WTC11 (cell line): Measurements from ENCODE around the gene PCSK7.

Source experiments
- CDX4 ChIP-seq: fragments of 250-450 bp; sonication (Bioruptor Pico); IDR thresholded peaks from 2 replicates; pipeline ENCODE4 v1.9.0; 2021; ENCODE audit warnings: moderate library complexity, mild to moderate bottlenecking, inconsistent platforms, borderline replicate concordance
- CTCF ChIP-seq: fragments of 200-600 bp; IDR thresholded peaks from 2 replicates; pipeline ENCODE4 v1.8.0; 2022; ENCODE audit warnings: antibody characterized with exemption
- JUN ChIP-seq: sonication (generic); formaldehyde crosslinking; IDR thresholded peaks from 2 replicates; pipeline ENCODE4 v1.8.0; 2023; ENCODE audit warnings: mild to moderate bottlenecking, missing genetic modification reagents
- NFE2L1 ChIP-seq: sonication (generic); formaldehyde crosslinking; IDR thresholded peaks from 2 replicates; pipeline ENCODE4 v1.8.1; 2023; ENCODE audit warnings: missing genetic modification reagents
- NFYB ChIP-seq: sonication (generic); formaldehyde crosslinking; conservative IDR thresholded peaks from 2 replicates; pipeline ENCODE4 v1.8.0; 2022; ENCODE audit warnings: low read depth, missing genetic modification reagents
- NR3C1 ChIP-seq: sonication (generic); formaldehyde crosslinking; conservative IDR thresholded peaks from 2 replicates; pipeline ENCODE4 v1.8.1; 2023; ENCODE audit warnings: low read depth, mild to moderate bottlenecking, missing genetic modification reagents
- USF1 ChIP-seq: sonication (generic); formaldehyde crosslinking; IDR thresholded peaks from 2 replicates; pipeline ENCODE4 v1.8.0; 2022; ENCODE audit warnings: mild to moderate bottlenecking, missing genetic modification reagents
- ZSCAN18 ChIP-seq: fragments of 250-450 bp; sonication (Bioruptor Pico); IDR thresholded peaks from 2 replicates; pipeline ENCODE4 v2.1.2; 2022; ENCODE audit warnings: mild to moderate bottlenecking, moderate library complexity
- TF ChIP-seq, protein P1 (sequence below): sonication (generic); formaldehyde crosslinking; conservative IDR thresholded peaks from 2 replicates; pipeline ENCODE4 v1.8.1; 2022; ENCODE audit warnings: mild to moderate bottlenecking, missing genetic modification reagents
- TF ChIP-seq, protein P2 (sequence below): sonication (generic); formaldehyde crosslinking; IDR thresholded peaks from 2 replicates; pipeline ENCODE4 v1.8.1; 2023; ENCODE audit warnings: mild to moderate bottlenecking, missing genetic modification reagents, moderate library complexity

GRCh38 chr11:117279711-117280376 is 48.0 kb upstream of the PCSK7 start:
- TF ChIP-seq CTCF (no peak), NFE2L1 (CRISPR knock-in tag) (no peak), CDX4 (CRISPR knock-in tag) (no peak), JUN (CRISPR knock-in tag) (no peak), NFYB (no peak), USF1 (CRISPR knock-in tag) (no peak), ZSCAN18 (CRISPR knock-in tag) (no peak), NR3C1 (CRISPR knock-in tag) (no peak)
- TF ChIP-seq, protein P1, sequence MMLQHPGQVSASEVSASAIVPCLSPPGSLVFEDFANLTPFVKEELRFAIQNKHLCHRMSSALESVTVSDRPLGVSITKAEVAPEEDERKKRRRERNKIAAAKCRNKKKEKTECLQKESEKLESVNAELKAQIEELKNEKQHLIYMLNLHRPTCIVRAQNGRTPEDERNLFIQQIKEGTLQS (CRISPR knock-in tag): no peak
- TF ChIP-seq, protein P2, sequence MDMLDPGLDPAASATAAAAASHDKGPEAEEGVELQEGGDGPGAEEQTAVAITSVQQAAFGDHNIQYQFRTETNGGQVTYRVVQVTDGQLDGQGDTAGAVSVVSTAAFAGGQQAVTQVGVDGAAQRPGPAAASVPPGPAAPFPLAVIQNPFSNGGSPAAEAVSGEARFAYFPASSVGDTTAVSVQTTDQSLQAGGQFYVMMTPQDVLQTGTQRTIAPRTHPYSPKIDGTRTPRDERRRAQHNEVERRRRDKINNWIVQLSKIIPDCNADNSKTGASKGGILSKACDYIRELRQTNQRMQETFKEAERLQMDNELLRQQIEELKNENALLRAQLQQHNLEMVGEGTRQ (CRISPR knock-in tag): no peak
